K562 (cell line): ENCODE results near the gene GABRR3. TPM values are rescaled to one million over a fixed set of nuclear protein-coding genes. Genes with fewer than 3 reads are reported as not detected.

Experiments
- CEBPB ChIP-seq: fragments of 450-650 bp; IDR thresholded peaks from 2 replicates; pipeline ENCODE4 v1.6.1; 2016; ENCODE audit warnings: missing genetic modification characterization, missing compliant biosample characterization
- CREB3 ChIP-seq: fragments of 450-650 bp; conservative IDR thresholded peaks from 2 replicates; pipeline ENCODE4 v1.6.1; 2016; ENCODE audit warnings: missing genetic modification characterization, low read depth, mild to moderate bottlenecking, missing compliant biosample characterization, moderate library complexity
- DEAF1 ChIP-seq: fragments of 450-650 bp; formaldehyde crosslinking; IDR thresholded peaks from 2 replicates; pipeline ENCODE4 v1.4.0; 2020; ENCODE audit warnings: mild to moderate bottlenecking, moderate library complexity
- EHMT2 ChIP-seq: fragments of 450-650 bp; IDR thresholded peaks from 2 replicates; pipeline ENCODE4 v1.6.1; 2018; ENCODE audit warnings: antibody characterized with exemption
- HLTF ChIP-seq: fragments of 450-650 bp; IDR thresholded peaks from 2 replicates; pipeline ENCODE4 v1.6.1; 2016
- HNRNPUL1 ChIP-seq: fragments of 200-400 bp; formaldehyde crosslinking; IDR thresholded peaks from 2 replicates; pipeline ENCODE4 v1.6.1; 2017; ENCODE audit warnings: low read length
- LARP7 ChIP-seq: fragments of 450-650 bp; IDR thresholded peaks from 2 replicates; pipeline ENCODE4 v1.6.1; 2016
- MAX ChIP-seq: sonication (generic); formaldehyde crosslinking; IDR thresholded peaks from 2 replicates; pipeline ENCODE4 v1.9.0; 2022; ENCODE audit warnings: mild to moderate bottlenecking, missing genetic modification reagents
- MEIS2 ChIP-seq: fragments of 450-650 bp; IDR thresholded peaks from 2 replicates; pipeline ENCODE4 v1.6.1; 2014; ENCODE audit warnings: mild to moderate bottlenecking; ENCODE audit not compliant: partially characterized antibody
- NR2C1 ChIP-seq, 2 experiments: fragments of 450-650 bp; IDR thresholded peaks; 2 replicates each; pipeline ENCODE4 v1.6.1; 2017; ENCODE audit warnings: mild to moderate bottlenecking in 2 of 2, antibody characterized with exemption in 1 of 2, inconsistent platforms in 1 of 2, missing compliant biosample characterization in 1 of 2, missing genetic modification characterization in 1 of 2
- PBX2 ChIP-seq, 2 experiments: IDR thresholded peaks in 1 of 2; conservative IDR thresholded peaks in 1 of 2; 2 replicates each; pipeline ENCODE4 v1.6.1; 2016; ENCODE audit warnings: low read depth in 2 of 2, mild to moderate bottlenecking in 1 of 2, missing compliant biosample characterization in 1 of 2, missing genetic modification characterization in 1 of 2, moderate library complexity in 1 of 2
- POLR2G ChIP-seq: fragments of 200-400 bp; formaldehyde crosslinking; IDR thresholded peaks from 2 replicates; pipeline ENCODE4 v1.6.1; 2017; ENCODE audit warnings: low read depth, mild to moderate bottlenecking, antibody characterized with exemption, low read length, moderate library complexity
- RBM25 ChIP-seq: fragments of 200-400 bp; formaldehyde crosslinking; IDR thresholded peaks from 2 replicates; pipeline ENCODE4 v1.6.1; 2018; ENCODE audit warnings: low read length, low read depth, moderate library complexity; ENCODE audit not compliant: severe bottlenecking
- RFX1 ChIP-seq: fragments of 450-650 bp; IDR thresholded peaks from 2 replicates; pipeline ENCODE4 v1.6.1; 2016; ENCODE audit warnings: mild to moderate bottlenecking, moderate library complexity
- SIN3A ChIP-seq, 2 experiments: fragments of 150-350 bp in 1 of 2; IDR thresholded peaks; 2 replicates each; pipeline ENCODE4 v1.6.1; 2011 to 2016; ENCODE audit warnings: borderline replicate concordance in 2 of 2, low read depth in 2 of 2, low read length in 2 of 2, mild to moderate bottlenecking in 2 of 2, moderate library complexity in 2 of 2; ENCODE audit not compliant: control insufficient read depth in 1 of 2
- SMARCE1 ChIP-seq: fragments of 450-650 bp; IDR thresholded peaks from 2 replicates; pipeline ENCODE4 v1.7.1; 2016; ENCODE audit warnings: mild to moderate bottlenecking
- SPI1 ChIP-seq: IDR thresholded peaks from 2 replicates; pipeline ENCODE4 v1.6.1; 2011; ENCODE audit warnings: low read depth, low read length, control low read depth, borderline replicate concordance
- TCF3 ChIP-seq: sonication (generic); formaldehyde crosslinking; IDR thresholded peaks from 2 replicates; pipeline ENCODE4 v1.4.0; 2020; ENCODE audit warnings: mild to moderate bottlenecking, missing genetic modification reagents
- USF1 ChIP-seq: sonication (generic); formaldehyde crosslinking; IDR thresholded peaks from 2 replicates; pipeline ENCODE4 v1.9.0; 2022; ENCODE audit warnings: mild to moderate bottlenecking, missing genetic modification reagents
- XRCC4 ChIP-seq: IDR thresholded peaks from one replicate; pipeline ENCODE4 v1.6.1; 2011; ENCODE audit not compliant: insufficient read depth, insufficient read length; ENCODE audit errors: extremely low read depth
- ZNF121 ChIP-seq: sonication (generic); formaldehyde crosslinking; conservative IDR thresholded peaks from 2 replicates; pipeline ENCODE4 v1.8.0; 2022; ENCODE audit warnings: missing genetic modification reagents
- polyA plus RNA-seq, 8 experiments: library from polyadenylated mRNA; depleted of rRNA in 4 of 8; stranded (reverse) in 5 of 8; unstranded in 3 of 8; fragments of >200 nt; fragmentation: Nextera tagmentation in 2 of 8; fragmentation: Illumina TruSeq in 1 of 8; extraction: Ambion mirVana in 2 of 8; extraction: Trizol in 1 of 8; gene quantifications; 2 replicates each; pipeline versions ENCODE4 v1.2.1 to v1.2.3, GENCODE V29; 2011 to 2014; ENCODE audit warnings: inconsistent platforms in 1 of 8, missing spikeins in 1 of 8
- total RNA-seq, 7 experiments: library from RNA; depleted of rRNA in 6 of 7; stranded (reverse); fragments of >200 nt in 6 of 7; fragmentation: Illumina TruSeq in 2 of 7; extraction: Trizol in 2 of 7; gene quantifications; 2 replicates each; pipeline versions ENCODE4 v1.2.1 to v1.2.3, GENCODE V29; 2011 to 2021; ENCODE audit warnings: low replicate concordance in 1 of 7

GABRR3 gene
- total and polyA plus RNA-seq, 9 of the 15 experiments (the other 6 are each of a cell fraction or from before 2014, with no cell fraction given), result not detected

- TF ChIP-seq SIN3A (IDR thresholded peaks at IDR 0.05; ENCODE audit: borderline replicate concordance in 2 of 2, control insufficient read depth in 1 of 2, low read depth in 2 of 2, low read length in 2 of 2) (peak; percentile 47 to 89; a peak in 2 of 4 replicates), NR2C1 (IDR thresholded peaks at IDR 0.05) (no peak), NR2C1 (tag; IDR thresholded peaks at IDR 0.05) (no peak), MAX (CRISPR knock-in tag) (peak; percentile 90), LARP7 (no peak), ZNF121 (no peak), RBM25 (no peak), HLTF (no peak), SPI1 (no peak), PBX2 (CRISPR knock-in tag; IDR thresholded peaks at IDR 0.05; ENCODE audit: low read depth) (no peak), PBX2 (tag; conservative IDR thresholded peaks at IDR 0.05; ENCODE audit: low read depth) (no peak), HNRNPUL1 (no peak), TCF3 (CRISPR knock-in tag) (no peak), CEBPB (tag) (peak; percentile 11; the same call in 1 of the 2 replicates), XRCC4 (no peak), EHMT2 (no peak), USF1 (CRISPR knock-in tag) (peak; percentile 43; the same call in 1 of the 2 replicates), POLR2G (peak; percentile 86), SMARCE1 (no peak), RFX1 (no peak), MEIS2 (no peak), DEAF1 (no peak), CREB3 (no peak)
These were observed 63.2 kb downstream of the GABRR3 start, which contains the start of gene RIOX2 (continued) for GRCh38 chr3:97971679-97972567.
